Heart right ventricle (tissue), 16 donors: Measurements from ENCODE around the gene TEX36. TPM values are rescaled to one million over a fixed set of nuclear protein-coding genes. Genes with fewer than 3 reads are reported as not detected.
A peak's percentile ranks its signal among the peaks of the same experiment; 100 is the strongest.

ENCODE experiments used
- ATAC-seq, 8 donors: fragments of 200-7000 bp; cut with Tn5 transposase; one replicate each; pipeline ENCODE4 v1.9.1; 2020; ENCODE audit warnings: mild to moderate bottlenecking in 8 of 8, moderate library complexity in 8 of 8, moderate number of reproducible peaks in 1 of 8
- DNase-seq, 2 donors: peaks; one replicate each; pipeline ENCODE4 v3.0.0-alpha.2; 2020
- H3K27ac ChIP-seq, 10 donors: fragments of 200-600 bp; sonication (generic) in 2 of 10; one replicate each; pipeline versions ENCODE4 v1.5.0 to v1.8.0; 2020 to 2022; ENCODE audit warnings: mild to moderate bottlenecking in 3 of 10
- H3K27me3 ChIP-seq, 7 donors: fragments of 200-600 bp; one replicate each; pipeline ENCODE4 v1.8.0; 2021 to 2022; ENCODE audit warnings: mild to moderate bottlenecking in 2 of 7
- H3K36me3 ChIP-seq, 9 donors: fragments of 200-600 bp; sonication (generic) in 1 of 9; one replicate each; pipeline versions ENCODE4 v1.5.0 to v1.8.0; 2020 to 2022; ENCODE audit warnings: mild to moderate bottlenecking in 2 of 9
- H3K4me1 ChIP-seq, 9 donors: fragments of 200-600 bp; sonication (generic) in 1 of 9; one replicate each; pipeline versions ENCODE4 v1.5.0 to v1.8.0; 2020 to 2022; ENCODE audit warnings: mild to moderate bottlenecking in 4 of 9
- H3K4me3 ChIP-seq, 10 donors: fragments of 200-600 bp; sonication (generic) in 2 of 10; one replicate each; pipeline versions ENCODE4 v1.5.0 to v1.8.0; 2020 to 2022; ENCODE audit warnings: mild to moderate bottlenecking in 7 of 10, moderate library complexity in 2 of 10
- H3K9me3 ChIP-seq, 11 donors: fragments of 200-600 bp in 10 of 11; sonication (generic) in 2 of 11; one replicate each; pipeline versions ENCODE4 v1.5.0 to v1.8.0; 2013 to 2022; ENCODE audit warnings: mild to moderate bottlenecking in 2 of 11, control low read depth in 1 of 11, moderate library complexity in 1 of 11
- WGBS, 2 donors: extraction: QIAGEN DNeasy Blood & Tissue Kit; methylation state at CpG; one replicate each; pipeline ENCODE4 v1.1.7; 2013; ENCODE audit warnings: inconsistent platforms in 1 of 2; 5-methylcytosine and 5-hydroxymethylcytosine counted together
- intact Hi-C, 10 donors: fragments of 100-400 bp; cut with DNase I; formaldehyde crosslinking; loops; one replicate each; pipeline versions ENCODE4 v1.11.1 to v1.14.2; 2022
- polyA plus RNA-seq, 2 donors: library from polyadenylated mRNA; stranded (reverse); fragments of 200-250 nt; gene quantifications; one replicate each; pipeline ENCODE4 v1.2.3, GENCODE V29; 2013
- total RNA-seq, 10 donors: library from RNA; stranded (reverse); fragmentation: NEBNext Ultra II Directional in 3 of 10; extraction: Animal tissue kit (Norgen Biotek cat#: 25700) in 3 of 10; gene quantifications; one replicate each; pipeline versions ENCODE4 v1.2.1 to v1.2.4, GENCODE V29; 2021 to 2023
- TF ChIP-seq, protein P1 (sequence below), 9 donors: fragments of 200-600 bp; sonication (generic) in 2 of 9; IDR thresholded peaks; one replicate each; pipeline versions ENCODE4 v1.5.0 to v1.8.0; 2021 to 2022; ENCODE audit warnings: antibody characterized with exemption in 9 of 9, mild to moderate bottlenecking in 5 of 9, moderate library complexity in 1 of 9
- donor health status: Arrhythmogenic right ventricular cardiomyopathy.
- donor health status: ischemic (EF 13 %, LVEDD 7.1; RV severe dilation, severe dysfunction).
- donor health status: healthy with polysubstance abuse.
- donor health status: DM: no; HTN: yes; CAD: no.
- donor health status: DM: no; HTN: no; CAD: no.
- donor health status: ischemic (EF 25% LVEDD 6.9; RV normal size, moderate dysfunction).
- donor health status: ischemic (EF 25% LVEDD 5.7; RV mildly dilated, moderate dysfunction).
- donor health status: healthy.
- donor health status: DM: yes; HTN: yes; CAD: no.
- donor health status: Ischemic cardiomyopathy.
- donor health status: ischemic (EF 35%, LVEDD 5.7; RV mildly dilated, moderate dysfunction).
- donor health status: nonischemic (EF 11% LVEDD 7.7; RV severe dilation, severe dysfunction).
- donor health status: DM: yes; HTN: yes; CAD: no.
- donor health status: PGD.
- donor health status: ischemic (EF 29% LVEDD 5.4; RV normal size, mild dysfunction).
- donor health status: nonischemic (EF 23%, LVEDD 6.1; RV moderate dilation, normal function).

TEX36 gene
- total and polyA plus RNA-seq, 12 donors: not detected

DNA sequence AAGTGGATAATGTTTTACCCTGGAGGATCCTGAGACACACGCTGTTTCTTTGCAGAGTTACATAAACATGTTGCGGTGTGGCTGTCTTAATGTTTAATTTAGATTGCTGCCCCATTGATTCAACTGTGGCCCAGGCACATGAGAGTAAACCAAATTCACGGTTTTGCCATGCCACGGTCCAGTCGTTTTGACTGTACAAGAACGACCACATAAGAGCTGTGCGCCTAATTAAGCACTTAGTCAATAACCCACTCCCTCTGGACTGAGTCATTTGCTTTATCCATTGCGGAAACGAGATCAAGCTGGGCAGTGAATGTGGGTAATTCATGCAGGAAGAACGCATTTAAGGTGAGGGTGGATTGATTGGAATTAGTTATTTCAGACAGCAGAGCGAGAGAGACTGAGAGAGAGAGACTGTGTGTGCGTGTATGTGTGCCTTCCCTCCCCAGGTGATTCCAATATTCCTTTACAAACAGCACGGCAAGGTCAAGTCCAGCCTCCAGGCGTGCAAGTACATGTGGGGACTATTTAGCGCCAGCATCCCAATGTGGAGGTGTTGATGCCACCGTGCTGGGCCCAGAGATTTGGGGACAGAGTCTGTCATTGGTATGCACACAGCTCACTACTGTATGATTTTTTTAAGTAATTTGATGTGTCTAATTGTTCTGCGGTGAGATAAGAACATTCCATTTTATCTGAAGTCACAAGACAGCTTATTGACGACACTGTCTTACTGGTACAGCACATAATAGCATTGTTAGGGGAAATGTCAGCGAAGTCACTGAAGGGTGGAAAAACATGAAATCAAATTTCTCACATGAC, 8.4 kb upstream of the TEX36 start:
- DNase-seq (no peak), ATAC-seq (no peak)
- Histone ChIP-seq H3K36me3 (no peaks in the 10 kb centered on the region), H3K4me1 (no peaks in the 10 kb centered on the region), H3K4me3 (no peak overlapping the region), H3K27ac (no peak overlapping the region), H3K27me3 (peaks cover 0 to 11% (median 4%) of the 10 kb centered on the region in 7 donors), H3K9me3 (no peaks in the 10 kb centered on the region)
- intact Hi-C loops: no loop called here
- TF ChIP-seq, protein P1, sequence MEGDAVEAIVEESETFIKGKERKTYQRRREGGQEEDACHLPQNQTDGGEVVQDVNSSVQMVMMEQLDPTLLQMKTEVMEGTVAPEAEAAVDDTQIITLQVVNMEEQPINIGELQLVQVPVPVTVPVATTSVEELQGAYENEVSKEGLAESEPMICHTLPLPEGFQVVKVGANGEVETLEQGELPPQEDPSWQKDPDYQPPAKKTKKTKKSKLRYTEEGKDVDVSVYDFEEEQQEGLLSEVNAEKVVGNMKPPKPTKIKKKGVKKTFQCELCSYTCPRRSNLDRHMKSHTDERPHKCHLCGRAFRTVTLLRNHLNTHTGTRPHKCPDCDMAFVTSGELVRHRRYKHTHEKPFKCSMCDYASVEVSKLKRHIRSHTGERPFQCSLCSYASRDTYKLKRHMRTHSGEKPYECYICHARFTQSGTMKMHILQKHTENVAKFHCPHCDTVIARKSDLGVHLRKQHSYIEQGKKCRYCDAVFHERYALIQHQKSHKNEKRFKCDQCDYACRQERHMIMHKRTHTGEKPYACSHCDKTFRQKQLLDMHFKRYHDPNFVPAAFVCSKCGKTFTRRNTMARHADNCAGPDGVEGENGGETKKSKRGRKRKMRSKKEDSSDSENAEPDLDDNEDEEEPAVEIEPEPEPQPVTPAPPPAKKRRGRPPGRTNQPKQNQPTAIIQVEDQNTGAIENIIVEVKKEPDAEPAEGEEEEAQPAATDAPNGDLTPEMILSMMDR (IDR thresholded peaks at IDR 0.05): no peak
- WGBS, 2 donors: 84 to 87% methylated on average over 19 of the region's 19 CpGs

DNA sequence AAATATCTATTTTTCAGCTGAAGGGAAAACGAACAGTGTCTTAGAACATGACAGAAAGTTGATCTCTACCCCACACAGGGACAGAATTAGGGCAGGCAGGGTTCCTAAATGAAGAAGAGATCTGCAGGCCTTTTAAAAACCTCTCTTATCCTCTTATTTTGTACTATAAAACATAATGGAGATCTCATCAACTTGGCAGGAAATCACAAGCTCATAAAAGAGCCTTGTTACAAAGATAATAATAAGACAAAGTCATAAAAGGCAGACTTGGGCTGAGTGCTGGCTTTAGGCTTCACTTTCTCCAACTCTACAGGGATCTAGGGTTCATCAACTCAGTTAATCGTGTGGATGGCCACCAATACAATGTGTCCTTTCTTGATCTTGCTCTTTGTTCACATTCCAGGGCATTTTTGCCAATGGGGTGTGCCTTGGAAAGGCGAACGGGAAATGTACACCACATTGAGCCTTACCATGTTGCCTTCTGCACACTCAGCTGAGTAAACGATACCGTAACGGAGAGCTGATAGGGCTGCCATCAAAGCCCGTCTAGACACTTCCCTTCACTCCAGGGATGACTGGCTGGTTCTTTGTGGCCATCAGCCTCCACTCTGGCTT, 7.1 kb upstream of the TEX36 start:
- H3K4me3 ChIP-seq: no peak overlapping the region
- intact Hi-C loops: no loop called here
- peaks cover 0 to 16% (median 4%) of the 10 kb centered on the region in 7 donors for H3K27me3 ChIP-seq
- no peak overlapping the region for H3K27ac ChIP-seq
- H3K4me1 ChIP-seq: no peaks in the 10 kb centered on the region
- no peaks in the 10 kb centered on the region for H3K36me3 ChIP-seq
- H3K9me3 ChIP-seq: no peaks in the 10 kb centered on the region
- ATAC-seq (no peak), DNase-seq (no peak)
- 69 to 77% methylated on average over 8 of the region's 8 CpGs for WGBS, 2 donors
- TF ChIP-seq, protein P1 (IDR thresholded peaks at IDR 0.05): no peak

DNA sequence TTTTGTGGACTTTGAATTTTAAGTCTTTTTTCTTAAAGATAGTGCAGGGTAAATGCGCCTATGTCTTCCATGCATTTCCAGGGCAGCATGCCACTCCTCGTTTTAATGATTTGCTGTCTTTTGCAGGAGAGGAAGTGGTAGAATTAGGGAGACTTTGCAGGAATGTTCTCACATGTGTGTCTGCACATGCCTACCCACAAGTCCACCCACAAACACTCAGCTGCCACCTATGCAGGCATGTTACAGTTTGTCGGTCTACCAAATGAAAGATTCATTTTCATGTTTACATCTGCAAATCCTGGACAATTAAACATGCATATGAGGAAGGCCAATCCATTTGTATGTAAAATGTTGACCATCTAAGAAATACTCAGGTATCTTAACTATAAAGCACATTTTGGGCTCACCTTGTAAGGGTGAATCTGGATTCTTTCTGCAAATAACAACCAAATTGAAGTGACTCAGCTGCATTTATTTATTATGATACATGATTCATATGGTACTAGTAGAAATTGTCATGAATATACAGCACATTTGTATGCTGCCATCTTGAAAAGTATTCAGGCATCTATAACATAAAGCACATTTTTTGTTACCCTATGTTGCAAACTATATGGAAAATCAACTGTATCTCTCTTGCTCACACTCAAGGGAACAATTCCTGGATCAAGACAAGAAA, 4.7 kb upstream of the TEX36 start:
- Histone ChIP-seq H3K9me3 (no peaks in the 10 kb centered on the region), H3K27me3 (peaks cover 0 to 24% (median 5%) of the 10 kb centered on the region in 7 donors), H3K27ac (no peak overlapping the region), H3K4me3 (no peak overlapping the region), H3K36me3 (no peaks in the 10 kb centered on the region), H3K4me1 (no peaks in the 10 kb centered on the region)
- intact Hi-C loops: no loop called here
- 77% methylated on average over 3 of the region's 3 CpGs for WGBS, 2 donors
- ATAC-seq: no peak
- TF ChIP-seq, protein P1 (IDR thresholded peaks at IDR 0.05): no peak
- no peak for DNase-seq

DNA sequence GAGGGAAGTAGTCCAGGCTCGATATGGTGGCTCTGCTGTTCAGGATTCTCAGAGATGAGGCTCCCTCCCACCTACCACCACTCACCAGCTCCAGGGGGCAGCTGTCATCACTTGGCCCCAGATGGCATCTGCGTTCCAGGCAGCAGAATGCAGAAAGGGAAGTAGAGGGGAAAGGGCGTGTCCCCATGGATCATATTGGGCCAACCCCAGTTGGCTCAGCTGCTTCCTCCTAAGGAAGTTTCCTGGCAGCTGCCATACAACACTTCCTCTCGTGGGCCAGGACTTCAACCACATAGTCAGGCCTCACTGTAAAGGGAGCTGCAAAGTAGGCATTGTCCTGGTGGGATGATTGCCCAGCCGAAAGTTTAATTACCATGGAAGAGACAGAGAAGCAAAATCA, 1.6 kb upstream of the TEX36 start:
- H3K9me3 ChIP-seq: no peaks in the 10 kb centered on the region
- DNase-seq: no peak
- H3K27me3 ChIP-seq: peaks cover 0 to 23% (median 7%) of the 10 kb centered on the region in 7 donors
- ATAC-seq: peak in 1 of 8 donors; percentile 41
- no peaks in the 10 kb centered on the region for H3K36me3 ChIP-seq
- 41 to 42% methylated on average over 5 of the region's 5 CpGs for WGBS, 2 donors
- intact Hi-C loops: no loop called here
- H3K4me3 ChIP-seq: no peak overlapping the region
- no peak overlapping the region for H3K27ac ChIP-seq
- H3K4me1 ChIP-seq: no peaks in the 10 kb centered on the region
- TF ChIP-seq, protein P1 (IDR thresholded peaks at IDR 0.05): no peak
